ENCODE measurements around the gene ITPRID2. TPM values are rescaled to one million over a fixed set of nuclear protein-coding genes. Genes with fewer than 3 reads are reported as not detected.

Gene ITPRID2
- total and polyA plus RNA-seq, 2 of the 13 experiments (the other 11 are each of a cell fraction or from before 2014, with no cell fraction given): 44.8 to 62.3 TPM

- TF ChIP-seq ZNF768 (CRISPR knock-in tag; IDR thresholded peaks at IDR 0.05): no peak
- no peak for TF ChIP-seq KDM3A (CRISPR knock-in tag; IDR thresholded peaks at IDR 0.05; ENCODE audit: low read depth)
- peak; percentile 89 for TF ChIP-seq HNF4A (CRISPR knock-in tag; IDR thresholded peaks at IDR 0.05)
- TF ChIP-seq SALL1 (CRISPR knock-in tag; IDR thresholded peaks at IDR 0.05): peak; percentile 70
- 0 out of 2 replicates have a peak, but pooled peaks have one; percentile 13 for TF ChIP-seq GATAD2A (CRISPR knock-in tag; IDR thresholded peaks at IDR 0.05)
- TF ChIP-seq NFE2L1 (CRISPR knock-in tag; IDR thresholded peaks at IDR 0.05; ENCODE audit: borderline replicate concordance): no peak
- no peak for TF ChIP-seq ZNF678 (CRISPR knock-in tag; IDR thresholded peaks at IDR 0.05)
- TF ChIP-seq HNF4G (IDR thresholded peaks at IDR 0.05; ENCODE audit: borderline replicate concordance, low read depth, low read length): peak; percentile 58; the same call in 1 of the 2 replicates
- TF ChIP-seq HNF4G (CRISPR knock-in tag; IDR thresholded peaks at IDR 0.05; ENCODE audit: borderline replicate concordance, low read depth): no peak
- TF ChIP-seq, protein P1, sequence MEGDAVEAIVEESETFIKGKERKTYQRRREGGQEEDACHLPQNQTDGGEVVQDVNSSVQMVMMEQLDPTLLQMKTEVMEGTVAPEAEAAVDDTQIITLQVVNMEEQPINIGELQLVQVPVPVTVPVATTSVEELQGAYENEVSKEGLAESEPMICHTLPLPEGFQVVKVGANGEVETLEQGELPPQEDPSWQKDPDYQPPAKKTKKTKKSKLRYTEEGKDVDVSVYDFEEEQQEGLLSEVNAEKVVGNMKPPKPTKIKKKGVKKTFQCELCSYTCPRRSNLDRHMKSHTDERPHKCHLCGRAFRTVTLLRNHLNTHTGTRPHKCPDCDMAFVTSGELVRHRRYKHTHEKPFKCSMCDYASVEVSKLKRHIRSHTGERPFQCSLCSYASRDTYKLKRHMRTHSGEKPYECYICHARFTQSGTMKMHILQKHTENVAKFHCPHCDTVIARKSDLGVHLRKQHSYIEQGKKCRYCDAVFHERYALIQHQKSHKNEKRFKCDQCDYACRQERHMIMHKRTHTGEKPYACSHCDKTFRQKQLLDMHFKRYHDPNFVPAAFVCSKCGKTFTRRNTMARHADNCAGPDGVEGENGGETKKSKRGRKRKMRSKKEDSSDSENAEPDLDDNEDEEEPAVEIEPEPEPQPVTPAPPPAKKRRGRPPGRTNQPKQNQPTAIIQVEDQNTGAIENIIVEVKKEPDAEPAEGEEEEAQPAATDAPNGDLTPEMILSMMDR (CRISPR knock-in tag; IDR thresholded peaks at IDR 0.05): peak; percentile 31; the same call in 1 of the 2 replicates
- peak; percentile 66; the same call in 1 of the 2 replicates for TF ChIP-seq ZNF644 (CRISPR knock-in tag; IDR thresholded peaks at IDR 0.05; ENCODE audit: low read depth)
- TF ChIP-seq, protein P2, sequence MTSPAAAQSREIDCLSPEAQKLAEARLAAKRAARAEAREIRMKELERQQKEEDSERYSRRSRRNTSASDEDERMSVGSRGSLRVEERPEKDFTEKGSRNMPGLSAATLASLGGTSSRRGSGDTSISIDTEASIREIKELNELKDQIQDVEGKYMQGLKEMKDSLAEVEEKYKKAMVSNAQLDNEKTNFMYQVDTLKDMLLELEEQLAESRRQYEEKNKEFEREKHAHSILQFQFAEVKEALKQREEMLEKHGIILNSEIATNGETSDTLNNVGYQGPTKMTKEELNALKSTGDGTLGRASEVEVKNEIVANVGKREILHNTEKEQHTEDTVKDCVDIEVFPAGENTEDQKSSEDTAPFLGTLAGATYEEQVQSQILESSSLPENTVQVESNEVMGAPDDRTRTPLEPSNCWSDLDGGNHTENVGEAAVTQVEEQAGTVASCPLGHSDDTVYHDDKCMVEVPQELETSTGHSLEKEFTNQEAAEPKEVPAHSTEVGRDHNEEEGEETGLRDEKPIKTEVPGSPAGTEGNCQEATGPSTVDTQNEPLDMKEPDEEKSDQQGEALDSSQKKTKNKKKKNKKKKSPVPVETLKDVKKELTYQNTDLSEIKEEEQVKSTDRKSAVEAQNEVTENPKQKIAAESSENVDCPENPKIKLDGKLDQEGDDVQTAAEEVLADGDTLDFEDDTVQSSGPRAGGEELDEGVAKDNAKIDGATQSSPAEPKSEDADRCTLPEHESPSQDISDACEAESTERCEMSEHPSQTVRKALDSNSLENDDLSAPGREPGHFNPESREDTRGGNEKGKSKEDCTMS (CRISPR knock-in tag; conservative IDR thresholded peaks at IDR 0.05): no peak
- no peak for TF ChIP-seq ZBTB10 (CRISPR knock-in tag; IDR thresholded peaks at IDR 0.05; ENCODE audit: borderline replicate concordance)
These were observed 78.7 kb downstream of the ITPRID2 start (continued) for GRCh38 chr2:181970160-181970794.
